GM21717 (cell line): Measurements from ENCODE around the gene SAG.
"Not testable (repeated sequence)": the region's sequence is repeated elsewhere in the genome, so short reads cannot be mapped to it uniquely, and the experiment has no call there.

ENCODE experiments used
- ATAC-seq: cut with Tn5 transposase; IDR thresholded peaks from one replicate; pipeline ENCODE4 v1.9.1; 2021; ENCODE audit warnings: mild to moderate bottlenecking, moderate library complexity; ENCODE audit not compliant: unreplicated experiment

The SAG gene

GRCh38 chr2:233328922-233329321 lies 21.3 kb downstream of the SAG start:
- ATAC-seq: no peak

GRCh38 chr2:233329489-233330135 lies 22.0 kb downstream of the SAG start:
- no peak for ATAC-seq

GRCh38 chr2:233331536-233331935 lies 23.9 kb downstream of the SAG start:
- ATAC-seq: peak; percentile 88

- ATAC-seq: no peak
Observed at GRCh38 chr2:233332125-233332524, 24.5 kb downstream of the SAG start.

GRCh38 chr2:233334915-233335314 lies 27.3 kb downstream of the SAG start:
- no peak for ATAC-seq

- ATAC-seq: not testable (repeated sequence)
Observed at GRCh38 chr2:233336091-233336490, 28.5 kb downstream of the SAG start.

- no peak for ATAC-seq
Observed at GRCh38 chr2:233336541-233336940, 28.9 kb downstream of the SAG start.

- no peak for ATAC-seq
Observed at GRCh38 chr2:233338046-233338445, 30.4 kb downstream of the SAG start.

GRCh38 chr2:233338812-233339368 lies 31.3 kb downstream of the SAG start:
- no peak for ATAC-seq

GRCh38 chr2:233339427-233339826 lies 31.8 kb downstream of the SAG start:
- no peak for ATAC-seq

- ATAC-seq: no peak
Observed at GRCh38 chr2:233341296-233341695, 33.7 kb downstream of the SAG start.

GRCh38 chr2:233342301-233342700 lies 34.7 kb downstream of the SAG start:
- no peak for ATAC-seq

GRCh38 chr2:233343171-233343705 lies 35.6 kb downstream of the SAG start:
- no peak for ATAC-seq

GRCh38 chr2:233346376-233346775 lies 38.8 kb downstream of the SAG start:
- no peak for ATAC-seq

GRCh38 chr2:233346930-233347329 lies 39.3 kb downstream of the SAG start:
- no peak for ATAC-seq

GRCh38 chr2:233349005-233349998 lies 41.7 kb downstream of the SAG start:
- peak; percentile 46 for ATAC-seq

GRCh38 chr2:233350708-233351107 lies 43.1 kb downstream of the SAG start:
- no peak for ATAC-seq

- no peak for ATAC-seq
Observed at GRCh38 chr2:233351423-233351822, 43.8 kb downstream of the SAG start.

GRCh38 chr2:233352141-233352842 lies 44.7 kb downstream of the SAG start:
- no peak for ATAC-seq

- no peak for ATAC-seq
Observed at GRCh38 chr2:233353101-233353768, 45.6 kb downstream of the SAG start.
